Upper lobe of right lung (tissue), 1 donor: Measurements from ENCODE around the gene FBXO40. TPM values are rescaled to one million over a fixed set of nuclear protein-coding genes. Genes with fewer than 3 reads are reported as not detected.

Source experiments
- ATAC-seq: fragments of 200-7000 bp; cut with Tn5 transposase; one replicate; pipeline ENCODE4 v1.9.1; 2020; ENCODE audit warnings: mild to moderate bottlenecking, moderate library complexity
- DNase-seq: peaks from one replicate; pipeline ENCODE4 v3.0.0-alpha.2; 2020
- H3K27ac ChIP-seq: fragments of 200-600 bp; one replicate; pipeline ENCODE4 v1.8.0; 2022
- H3K27me3 ChIP-seq: fragments of 200-600 bp; one replicate; pipeline ENCODE4 v1.8.0; 2022; ENCODE audit warnings: mild to moderate bottlenecking
- H3K36me3 ChIP-seq: fragments of 200-600 bp; one replicate; pipeline ENCODE4 v1.8.0; 2022
- H3K4me1 ChIP-seq: fragments of 200-600 bp; one replicate; pipeline ENCODE4 v1.8.0; 2022
- H3K4me3 ChIP-seq: fragments of 200-600 bp; one replicate; pipeline ENCODE4 v1.8.0; 2022; ENCODE audit warnings: mild to moderate bottlenecking
- H3K9me3 ChIP-seq: fragments of 200-600 bp; one replicate; pipeline ENCODE4 v1.8.0; 2022
- CTCF ChIP-seq: fragments of 200-600 bp; IDR thresholded peaks from one replicate; pipeline ENCODE4 v1.8.0; 2022; ENCODE audit warnings: antibody characterized with exemption
- intact Hi-C: fragments of 100-400 bp; cut with DNase I; formaldehyde crosslinking; loops from one replicate; pipeline ENCODE4 v1.11.0; 2022
- total RNA-seq: library from RNA; stranded (reverse); fragmentation: NEBNext Ultra II Directional; extraction: Animal tissue kit (Norgen Biotek cat#: 25700); gene quantifications from one replicate; pipeline ENCODE4 v1.2.1, GENCODE V29; 2021
- donor health status: DM: no; HTN: yes; CAD: no; lungs with severe emphysema.

Gene FBXO40
- total RNA-seq, 1 donor from 2014 or later: 0.09 TPM

- no peak for DNase-seq
- no peak for ATAC-seq
- H3K36me3 ChIP-seq: no peaks in the 10 kb centered on the region
- H3K4me1 ChIP-seq: no peaks in the 10 kb centered on the region
- no peak overlapping the region for H3K4me3 ChIP-seq
- intact Hi-C loops: no loop called here
- H3K27me3 ChIP-seq: no peaks in the 10 kb centered on the region
- H3K27ac ChIP-seq: no peak overlapping the region
- TF ChIP-seq CTCF: no peak
- H3K9me3 ChIP-seq: no peaks in the 10 kb centered on the region
These were observed 8.1 kb downstream of the FBXO40 start for GRCh38 chr3:121601212-121601812.

GRCh38 chr3:121604759-121605158, 11.6 kb downstream of the FBXO40 start:
- Histone ChIP-seq H3K4me3 (no peak overlapping the region), H3K4me1 (no peaks in the 10 kb centered on the region), H3K9me3 (no peaks in the 10 kb centered on the region), H3K27ac (no peak overlapping the region), H3K36me3 (no peaks in the 10 kb centered on the region), H3K27me3 (no peaks in the 10 kb centered on the region)
- TF ChIP-seq CTCF: no peak
- ATAC-seq (no peak), DNase-seq (no peak)
- intact Hi-C loops: no loop called here

GRCh38 chr3:121606106-121606505, 12.9 kb downstream of the FBXO40 start:
- Histone ChIP-seq H3K36me3 (no peaks in the 10 kb centered on the region), H3K4me1 (no peaks in the 10 kb centered on the region), H3K27ac (no peak overlapping the region), H3K9me3 (no peaks in the 10 kb centered on the region), H3K27me3 (no peaks in the 10 kb centered on the region), H3K4me3 (no peak overlapping the region)
- DNase-seq (no peak), ATAC-seq (no peak)
- intact Hi-C loops: no loop called here
- TF ChIP-seq CTCF: no peak

- no peak for TF ChIP-seq CTCF
- intact Hi-C loops: no loop called here
- Histone ChIP-seq H3K4me1 (no peaks in the 10 kb centered on the region), H3K36me3 (no peaks in the 10 kb centered on the region), H3K4me3 (no peak overlapping the region), H3K27me3 (no peaks in the 10 kb centered on the region), H3K27ac (no peak overlapping the region), H3K9me3 (no peaks in the 10 kb centered on the region)
- no peak for ATAC-seq
- DNase-seq: no peak
These were observed 26.5 kb downstream of the FBXO40 start for GRCh38 chr3:121619691-121620090.

GRCh38 chr3:121621491-121621890, 28.3 kb downstream of the FBXO40 start:
- Histone ChIP-seq H3K27ac (no peak overlapping the region), H3K4me1 (no peaks in the 10 kb centered on the region), H3K36me3 (no peaks in the 10 kb centered on the region), H3K9me3 (no peaks in the 10 kb centered on the region), H3K4me3 (no peak overlapping the region), H3K27me3 (no peaks in the 10 kb centered on the region)
- TF ChIP-seq CTCF: no peak
- intact Hi-C loops: no loop called here
- ATAC-seq (no peak), DNase-seq (no peak)
